HG03354 (cell line): Measurements from ENCODE around the gene CARHSP1.
A peak's percentile ranks its signal among the peaks of the same experiment; 100 is the strongest.
"Not testable (repeated sequence)": the region's sequence is repeated elsewhere in the genome, so short reads cannot be mapped to it uniquely, and the experiment has no call there.

Experiments
- ATAC-seq: cut with Tn5 transposase; IDR thresholded peaks from one replicate; pipeline ENCODE4 v1.9.1; 2021; ENCODE audit warnings: mild to moderate bottlenecking; ENCODE audit not compliant: unreplicated experiment, poor library complexity, severe bottlenecking

CARHSP1 gene

DNA sequence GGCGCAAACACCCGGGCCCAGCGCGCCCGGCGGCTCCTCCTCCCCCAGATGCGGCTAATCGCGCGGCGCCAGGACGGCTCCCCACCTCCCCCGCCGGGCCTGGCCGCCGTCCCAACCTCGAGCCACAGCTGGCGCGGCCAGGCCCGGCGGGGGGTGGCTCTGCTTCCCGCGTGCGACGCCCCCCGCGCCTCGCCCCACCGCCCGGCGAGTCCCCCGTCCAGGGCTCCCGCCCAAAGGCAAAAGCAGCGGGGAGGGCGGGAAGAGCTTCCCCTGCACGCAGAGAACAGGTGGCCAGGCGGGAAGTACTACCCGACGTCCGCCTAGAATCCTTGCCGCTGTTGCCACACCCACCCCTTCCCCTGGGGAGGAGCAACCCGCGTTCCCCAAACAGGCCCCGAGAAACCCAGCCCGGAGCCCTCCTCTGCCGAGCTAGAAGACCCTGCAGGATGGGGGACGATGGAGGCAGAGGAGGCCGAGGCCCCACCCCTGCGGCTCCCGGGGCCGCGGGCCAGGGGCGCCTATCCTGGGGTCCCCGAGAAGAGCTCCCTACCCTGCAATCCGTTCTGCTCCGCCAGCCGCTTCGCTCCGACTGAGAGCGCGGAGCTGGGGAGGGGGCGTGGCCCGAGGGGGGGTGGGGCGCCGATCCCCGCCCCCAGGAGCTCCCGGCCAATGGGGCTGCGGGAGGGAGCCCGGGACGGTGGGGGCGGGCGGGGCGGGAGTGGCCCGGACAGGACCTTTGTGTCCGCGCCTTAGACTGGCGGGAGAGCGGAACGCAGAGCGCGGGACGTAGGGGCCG lies at the start of gene CARHSP1:
Gene CARHSP1, minus strand, starts transcription at position 591 of the 796 bp plus-strand sequence. CDS start 9,678 bp downstream, outside the sequence.
- ATAC-seq: peak; percentile 71

DNA sequence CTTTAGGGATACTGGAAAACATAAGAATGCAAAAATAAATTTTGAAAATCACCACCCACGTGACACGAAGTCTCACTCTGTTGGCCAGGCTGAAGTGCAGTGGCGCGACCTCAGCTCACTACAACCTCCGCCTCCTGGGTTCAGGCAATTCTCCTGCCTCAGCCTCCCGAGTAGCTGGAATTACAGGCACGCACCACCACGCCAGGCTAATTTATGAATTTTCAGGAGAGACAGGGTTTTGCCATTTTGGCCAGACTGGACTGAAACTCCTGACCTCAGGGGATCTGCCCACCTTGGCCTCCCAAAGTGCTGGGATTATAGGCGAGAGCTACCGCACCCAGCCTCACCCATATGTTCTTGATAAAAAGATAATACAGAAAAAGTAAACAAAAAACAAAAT lies 48.5 kb upstream of the CARHSP1 start:
- not testable (repeated sequence) for ATAC-seq

DNA sequence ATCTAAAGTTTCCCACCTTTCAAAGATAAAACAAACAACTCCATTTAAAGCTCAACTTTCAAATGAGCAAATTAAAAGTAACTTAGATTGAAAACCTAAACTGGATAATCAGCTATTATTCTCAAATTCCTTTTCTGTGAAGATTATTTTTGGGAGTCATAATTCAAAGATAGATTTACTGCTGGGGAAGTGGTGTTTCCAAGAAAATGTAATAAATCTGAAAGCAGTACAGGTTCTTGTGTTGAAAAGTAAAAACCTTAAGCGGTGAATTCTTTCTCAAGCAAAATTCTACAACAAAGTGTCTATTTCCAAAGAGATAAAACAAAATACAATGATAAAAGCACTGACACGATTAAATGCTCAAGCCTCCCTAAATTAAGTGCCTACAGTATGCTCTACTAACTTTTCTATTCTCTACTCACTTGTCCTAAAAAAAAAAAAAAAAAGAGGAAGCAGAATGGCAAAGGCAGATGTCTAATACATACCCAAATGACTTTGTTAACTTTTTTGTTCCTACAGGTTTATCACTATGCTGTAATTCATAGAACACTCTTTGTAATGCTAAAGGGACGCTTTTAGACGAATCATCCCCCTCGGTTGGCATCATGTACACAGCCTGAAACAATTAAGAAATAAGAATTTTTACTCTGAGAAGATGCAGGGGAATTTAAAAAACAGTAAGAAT lies 47.9 kb upstream of the CARHSP1 start:
- no peak for ATAC-seq

DNA sequence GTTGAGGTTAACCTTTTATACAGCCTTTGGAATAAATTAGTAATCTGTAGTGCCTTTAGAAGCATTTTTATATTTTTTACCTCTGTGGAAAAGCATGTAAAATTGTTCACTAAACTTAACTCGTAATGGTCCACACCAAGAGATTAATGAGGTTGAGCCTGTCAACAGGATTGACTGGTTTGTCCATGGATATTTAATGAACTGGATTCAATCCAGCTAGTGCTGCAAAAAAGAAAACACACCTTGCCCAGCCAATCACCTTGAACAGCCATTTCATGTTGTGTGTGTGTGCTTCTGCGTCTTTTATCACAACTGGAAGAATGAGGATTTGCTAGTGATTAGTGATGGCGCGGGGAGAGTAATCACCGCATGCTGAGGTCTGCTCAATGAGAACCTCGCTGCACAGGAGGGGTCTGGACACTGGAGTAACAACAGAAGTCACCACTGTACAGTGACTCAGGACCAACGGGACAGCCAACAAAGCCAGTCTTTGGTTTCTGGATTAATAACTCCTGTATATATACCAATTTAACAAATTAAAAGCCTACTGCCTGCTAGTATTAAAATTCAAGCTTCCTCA lies 47.0 kb upstream of the CARHSP1 start:
- ATAC-seq: no peak

DNA sequence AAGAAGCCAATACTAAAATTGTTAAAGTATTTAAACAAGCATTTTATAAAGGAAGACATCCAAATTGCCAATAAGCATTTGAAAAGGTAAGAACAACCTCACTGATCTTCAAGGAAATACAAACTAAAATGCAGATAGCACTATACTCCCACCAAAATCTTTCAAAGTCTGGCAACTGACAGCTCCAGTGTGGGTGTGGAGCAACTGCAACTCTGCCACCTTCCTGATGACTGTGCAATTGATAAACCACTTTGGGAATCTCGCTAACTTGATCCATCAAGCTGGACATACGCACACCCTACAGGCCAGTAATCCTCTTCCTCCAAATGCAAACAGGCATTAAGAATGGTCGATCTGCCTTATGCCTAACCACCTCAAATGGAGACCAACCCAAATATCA lies 45.3 kb upstream of the CARHSP1 start:
- ATAC-seq: no peak

DNA sequence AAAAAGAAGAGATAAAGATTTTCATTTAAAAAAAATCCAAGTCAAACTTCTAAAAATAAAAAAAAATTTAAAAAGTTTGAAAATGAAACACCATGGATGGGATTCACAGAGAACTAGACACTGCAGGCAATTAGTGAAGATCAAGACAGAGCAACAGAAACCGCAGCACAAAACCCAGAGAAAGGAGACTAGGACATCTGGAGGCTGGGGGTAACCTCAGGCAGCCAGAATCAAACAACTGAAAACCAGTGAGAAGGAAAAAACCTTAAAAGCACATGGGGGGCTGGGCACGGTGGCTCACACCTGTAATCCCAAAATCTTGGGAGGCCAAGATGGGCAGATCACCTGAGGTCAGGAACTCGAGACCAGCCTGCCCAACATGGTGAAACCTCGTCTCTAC lies 44.0 kb upstream of the CARHSP1 start:
- ATAC-seq: no peak

DNA sequence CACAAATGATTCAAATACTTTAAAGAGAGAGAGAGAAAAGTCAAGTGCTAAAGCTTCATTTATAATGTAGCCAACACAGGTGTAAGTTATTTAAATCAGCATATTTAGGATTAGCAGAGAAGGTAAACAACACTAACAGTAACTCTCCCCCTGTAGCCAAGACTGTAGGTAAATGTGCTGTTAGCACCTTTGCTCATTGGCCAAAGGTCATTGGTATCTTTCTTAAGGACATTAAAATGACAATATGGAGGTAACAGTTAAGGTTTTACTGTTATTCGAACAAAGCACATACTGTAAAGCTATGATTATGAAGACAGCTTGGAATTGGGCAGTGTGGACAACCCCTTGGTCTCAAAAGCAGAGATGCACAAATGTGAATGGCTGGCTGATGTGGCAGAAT lies 42.0 kb upstream of the CARHSP1 start:
- ATAC-seq: no peak

DNA sequence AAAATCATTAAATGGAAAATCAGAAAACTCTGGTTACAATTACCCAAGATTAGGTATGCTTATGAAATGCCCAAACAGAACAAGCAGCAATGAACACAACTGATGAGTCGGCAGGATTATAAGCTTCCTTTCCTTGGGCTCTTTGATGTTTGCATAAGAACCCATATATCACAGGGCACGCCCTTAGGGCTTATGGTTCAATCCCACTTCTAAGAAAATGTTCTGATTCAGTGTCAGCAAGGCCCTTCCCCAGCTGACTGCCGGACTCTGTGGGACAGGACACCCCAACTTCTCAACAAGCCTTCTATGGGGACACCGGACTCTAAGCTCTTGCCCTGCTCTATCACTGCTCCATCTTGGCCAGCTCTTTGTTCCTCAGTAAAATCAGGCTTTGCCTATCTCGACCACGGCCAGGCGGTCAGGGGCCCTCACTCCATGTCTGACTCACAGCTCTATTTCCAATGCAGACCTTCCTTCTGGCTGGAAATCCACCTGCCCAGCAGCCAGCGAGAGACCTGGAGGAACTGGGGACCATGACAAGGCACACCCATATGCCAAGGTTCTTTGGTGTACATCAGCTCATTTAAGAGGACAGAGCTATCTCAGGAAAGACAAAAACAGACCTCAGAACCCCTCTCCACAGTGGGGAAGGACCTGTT lies 40.1 kb upstream of the CARHSP1 start:
- ATAC-seq: no peak

DNA sequence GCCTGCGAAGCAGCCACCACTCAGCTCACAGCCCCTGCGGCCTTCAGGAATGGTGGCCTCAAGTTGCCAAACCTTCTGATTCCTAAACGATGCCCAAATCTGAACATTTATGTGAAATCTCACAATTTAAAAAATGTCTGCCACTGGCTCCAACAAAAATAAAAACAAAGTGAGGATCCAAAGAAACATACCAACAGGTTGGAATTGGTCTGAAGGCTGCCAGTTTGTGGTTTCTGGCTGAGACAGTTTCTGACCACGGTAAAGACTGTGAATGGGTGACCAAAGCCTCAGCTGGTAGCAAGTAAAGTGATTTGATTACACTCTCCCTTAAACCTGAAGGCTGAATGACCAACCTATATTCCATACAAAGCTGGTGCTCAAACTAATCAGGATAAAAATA lies 38.3 kb upstream of the CARHSP1 start:
- ATAC-seq: no peak

DNA sequence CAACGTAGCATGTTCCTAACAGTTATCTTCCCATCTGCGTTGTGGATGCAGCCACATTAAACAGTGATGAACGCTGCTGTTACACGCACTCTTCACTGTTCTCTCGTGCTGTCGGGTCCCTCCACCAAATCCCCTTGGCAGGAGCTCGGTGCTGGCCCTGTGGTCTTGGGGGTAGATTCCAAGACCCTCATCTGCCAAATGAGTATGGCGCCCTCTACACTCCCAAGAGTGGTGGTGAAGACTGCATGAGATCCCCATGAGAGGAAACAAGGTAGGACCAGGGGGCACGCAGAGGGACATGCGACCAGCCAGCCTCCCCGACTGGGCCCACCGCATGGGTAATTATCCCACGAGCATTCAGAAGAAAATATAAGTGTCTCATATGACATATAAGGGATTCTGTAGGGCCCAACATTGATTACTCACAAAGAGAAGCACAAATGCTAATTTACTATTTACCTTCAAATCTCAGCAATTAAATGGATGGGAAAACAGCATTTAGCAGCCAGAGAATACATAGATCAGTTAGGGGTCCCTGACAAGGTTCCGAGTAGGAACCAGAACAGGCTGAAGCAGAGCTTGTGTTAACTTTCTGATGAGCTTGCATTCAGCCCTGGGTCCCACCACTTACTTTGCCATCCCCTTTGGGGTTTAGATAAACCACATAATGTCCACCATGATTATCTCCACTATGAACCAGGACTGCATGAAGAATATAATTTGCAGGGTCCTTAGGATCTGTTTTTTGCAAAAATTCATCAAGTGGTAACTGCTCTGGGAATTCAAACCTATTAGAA lies 37.2 kb upstream of the CARHSP1 start:
- ATAC-seq: no peak

DNA sequence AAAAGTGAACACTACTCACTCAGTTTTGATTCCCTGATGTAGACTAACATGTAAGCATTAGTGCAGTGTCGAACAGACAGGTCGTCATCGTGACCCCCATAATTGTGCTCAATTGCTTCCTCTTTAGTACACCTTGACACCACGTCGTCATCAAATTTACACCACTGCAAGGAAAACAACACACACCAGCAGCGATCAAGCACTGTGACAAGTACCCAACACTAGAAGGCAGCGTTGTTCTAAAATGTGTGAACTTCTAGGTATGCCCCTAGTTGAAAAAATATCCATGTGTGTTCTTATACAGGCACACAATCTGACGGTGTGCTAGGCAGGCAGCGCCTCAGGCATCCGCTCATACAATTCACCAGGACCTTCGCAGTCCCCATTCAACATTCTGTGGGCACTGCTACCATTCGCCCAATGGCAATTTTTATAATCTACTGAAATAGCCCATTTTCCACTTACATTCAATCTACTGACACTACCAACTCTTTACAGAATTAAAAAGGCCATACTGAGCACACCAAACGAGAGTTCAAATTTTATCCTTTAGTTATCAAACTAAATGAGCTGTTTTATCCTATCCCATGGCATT lies 36.5 kb upstream of the CARHSP1 start:
- ATAC-seq: no peak

DNA sequence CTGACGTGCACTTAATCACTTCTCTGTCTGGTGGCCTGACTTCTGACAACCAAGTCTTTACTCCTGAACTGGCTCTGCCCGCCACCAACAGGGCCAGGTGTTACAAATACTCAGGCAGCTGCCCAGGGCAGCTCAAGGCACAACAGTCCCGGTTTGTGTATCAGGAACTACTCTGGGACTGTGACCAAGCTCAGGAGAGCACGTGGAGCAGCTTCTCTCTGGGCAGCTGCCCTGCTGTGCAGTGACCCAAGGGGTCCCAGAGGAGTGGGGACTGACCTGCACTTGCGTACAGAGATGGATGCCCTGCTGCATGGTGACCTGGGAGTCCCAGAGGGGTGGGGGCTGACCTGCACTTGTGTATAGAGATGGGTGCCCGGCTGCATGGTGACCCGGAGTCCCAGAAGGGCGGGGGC lies 35.2 kb upstream of the CARHSP1 start:
- no peak for ATAC-seq

DNA sequence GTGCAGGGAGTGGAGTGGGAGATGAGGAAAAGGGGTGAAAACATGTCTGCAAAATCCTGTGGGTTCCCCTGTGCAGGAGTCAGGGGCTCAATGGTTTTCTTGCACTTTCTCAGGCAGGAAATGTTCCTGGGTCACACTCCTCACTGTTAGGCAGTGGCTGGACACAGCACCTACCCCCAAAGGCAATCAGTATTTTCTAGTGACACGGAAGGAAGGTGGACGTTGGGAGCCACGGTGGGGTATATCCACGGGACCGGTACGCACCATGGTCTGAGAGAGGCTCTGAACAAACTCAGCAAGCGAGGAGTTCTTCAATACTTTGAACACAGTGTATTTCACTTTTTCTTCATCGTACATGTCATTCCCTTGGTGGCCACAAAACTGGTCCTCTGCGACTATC lies 34.2 kb upstream of the CARHSP1 start:
- ATAC-seq: no peak

DNA sequence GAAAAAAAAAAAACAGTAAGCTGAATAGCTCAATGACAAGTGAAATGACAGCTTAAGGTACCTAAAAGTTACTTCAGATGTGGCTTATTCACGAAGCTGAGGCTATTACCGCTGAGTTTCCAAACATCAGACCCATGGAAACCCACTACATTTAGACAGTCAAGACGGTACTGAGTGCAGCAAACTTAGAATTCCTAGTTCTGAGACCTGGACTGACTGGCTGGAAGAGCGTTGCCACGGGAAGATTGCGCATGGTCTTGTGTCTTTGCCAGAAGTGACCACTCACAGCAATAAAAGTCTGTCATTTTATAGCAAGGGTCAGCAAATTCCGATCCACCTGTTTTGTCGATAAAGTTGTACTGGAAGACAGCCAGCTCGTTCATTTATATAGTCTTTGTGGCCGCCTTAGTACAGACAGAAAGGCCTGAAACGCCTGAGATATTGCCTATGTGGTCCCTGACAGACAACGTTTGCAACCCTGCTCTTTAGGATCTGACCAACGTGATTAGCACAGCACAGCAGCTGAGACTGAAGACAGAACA lies 32.6 kb upstream of the CARHSP1 start:
- no peak for ATAC-seq

DNA sequence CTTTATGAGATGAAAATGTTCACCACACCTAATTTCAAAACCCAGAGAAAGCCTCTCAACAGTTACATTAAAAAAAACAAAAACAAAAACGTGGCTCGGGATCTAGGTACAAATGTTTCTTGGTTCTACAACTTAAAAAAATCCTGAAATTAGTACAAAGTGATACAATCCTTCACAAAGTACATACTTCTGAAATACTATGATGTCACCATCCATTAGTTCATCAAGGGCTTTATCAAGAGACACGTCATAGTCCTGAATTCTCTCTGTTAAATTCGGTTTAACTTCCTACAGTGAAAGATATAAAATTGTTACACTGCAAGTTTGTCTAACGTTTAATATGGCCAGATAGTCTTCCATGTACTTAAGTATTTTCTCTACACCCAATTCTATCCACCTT lies 31.5 kb upstream of the CARHSP1 start:
- no peak for ATAC-seq

DNA sequence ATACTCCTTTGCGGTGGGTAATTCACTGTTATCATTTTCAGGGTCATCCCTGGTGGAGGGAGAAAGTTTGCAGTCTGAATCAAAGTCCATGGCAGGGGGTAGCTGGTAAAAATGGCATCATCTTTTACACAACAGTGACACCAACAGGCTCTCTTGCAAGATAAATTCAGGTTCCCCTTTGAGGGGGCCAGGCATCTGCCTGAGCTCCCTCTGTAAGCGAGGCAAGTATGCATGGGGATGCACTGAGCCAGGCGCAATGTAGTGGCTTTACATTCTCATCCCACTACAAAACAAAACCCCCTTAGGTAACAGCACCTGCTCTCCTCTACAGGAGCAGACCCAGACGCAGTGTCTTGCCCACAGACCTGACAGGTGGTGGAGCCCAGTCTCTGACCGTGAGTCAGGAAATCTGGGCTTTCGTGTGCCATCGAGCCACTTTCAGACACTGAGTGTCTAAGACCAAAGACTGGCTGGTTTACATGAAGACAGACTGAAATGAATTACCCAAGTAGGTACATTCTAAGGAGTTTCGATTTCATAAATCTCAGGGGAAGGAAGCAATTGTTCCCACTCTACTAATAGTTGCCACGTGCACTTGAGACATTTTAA lies 31.0 kb upstream of the CARHSP1 start:
- ATAC-seq: no peak

DNA sequence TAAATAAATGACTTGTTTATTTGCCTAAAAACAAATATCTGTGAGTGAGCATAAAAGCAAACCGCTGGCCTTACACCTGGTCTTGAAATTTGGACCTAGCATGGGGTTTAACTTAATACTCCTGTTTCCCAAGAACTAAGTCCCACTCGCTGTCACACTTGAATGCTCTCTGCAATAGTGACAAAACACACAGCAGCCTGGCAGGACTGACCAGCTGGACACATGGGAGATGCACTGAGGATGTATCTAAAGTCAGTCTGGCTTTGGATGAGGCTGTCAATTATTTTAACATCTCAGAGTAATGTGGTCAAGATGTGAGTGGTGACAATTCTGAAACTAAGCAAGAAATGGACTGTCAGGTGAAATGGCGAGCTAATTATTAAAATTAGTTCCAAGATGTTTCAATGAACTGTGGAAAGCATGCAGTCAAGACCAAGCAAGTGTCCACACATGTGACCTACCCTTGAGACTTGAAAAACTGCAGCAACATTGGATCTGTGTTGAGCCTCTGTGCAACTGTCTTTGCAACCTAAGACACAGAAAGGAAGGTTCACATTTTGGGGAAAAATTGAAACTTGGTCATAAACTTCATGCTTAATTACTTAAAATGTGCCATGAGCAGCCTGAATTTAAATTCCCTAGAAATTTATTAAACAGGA lies 30.0 kb upstream of the CARHSP1 start:
- no peak for ATAC-seq

DNA sequence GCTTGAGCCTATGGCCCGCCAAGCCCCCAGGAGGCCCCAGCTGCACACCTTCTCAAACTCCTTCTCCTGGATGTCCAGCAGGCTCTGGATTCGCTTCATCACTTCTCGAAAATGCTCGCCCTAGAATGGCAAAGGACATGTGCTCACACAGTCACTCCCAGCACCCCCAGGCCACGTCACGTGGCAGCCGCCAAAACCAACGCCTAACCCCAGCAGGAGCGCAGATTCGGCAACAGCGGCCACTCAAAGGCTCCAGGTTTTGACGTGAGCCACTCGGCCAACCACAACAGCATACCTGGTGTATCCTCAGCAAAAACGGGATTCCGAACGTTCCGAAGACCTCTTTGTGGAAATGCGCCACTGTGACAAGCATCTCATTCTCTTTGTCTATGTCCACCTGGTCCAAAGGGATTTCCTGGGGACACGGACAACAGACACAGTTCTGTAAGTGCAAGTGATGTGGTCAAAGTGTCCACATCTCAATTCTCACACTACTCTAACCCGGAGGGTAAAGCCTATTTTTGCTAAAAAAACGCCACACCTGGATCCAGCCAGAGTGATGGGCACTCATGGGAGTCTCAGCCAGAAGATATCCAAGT lies 26.0 kb upstream of the CARHSP1 start:
- ATAC-seq: no peak
